Lower leg skin (tissue), 4 donors: Measurements from ENCODE around the gene XAB2. TPM values are rescaled to one million over a fixed set of nuclear protein-coding genes. Genes with fewer than 3 reads are reported as not detected.

Experiments
- DNase-seq, 2 donors: peaks; one replicate each; pipeline ENCODE4 v3.0.0-alpha.2; 2019; ENCODE audit warnings: low spot score in 2 of 2
- H3K4me3 ChIP-seq: fragments of 200-600 bp; sonication (generic); 2 replicates; pipeline ENCODE4 v1.5.1; 2017; ENCODE audit warnings: mild to moderate bottlenecking, low read depth; ENCODE audit not compliant: poor library complexity, severe bottlenecking
- POLR2A ChIP-seq, 2 donors: fragments of 450-650 bp; IDR thresholded peaks; one replicate each; pipeline ENCODE4 v1.6.1; 2016 to 2017; ENCODE audit warnings: antibody characterized with exemption in 2 of 2, mild to moderate bottlenecking in 1 of 2, moderate library complexity in 1 of 2
- WGBS, 2 donors: methylation state at CpG; one replicate each; pipeline ENCODE4 v1.1.5; 2018; 5-methylcytosine and 5-hydroxymethylcytosine counted together
- intact Hi-C: fragments of 100-400 bp; cut with DNase I; formaldehyde crosslinking; loops from one replicate; pipeline ENCODE4 v1.15.0; 2023; ENCODE audit warnings: low total_unique reads
- microRNA-seq, 2 donors: library from miRNA; unstranded; fragments of <30 nt; microRNA quantifications; one replicate each; pipeline ENCODE4, GENCODE V29; 2016; ENCODE audit warnings: borderline replicate concordance in 2 of 2, borderline number of aligned reads in 1 of 2
- total RNA-seq, 4 donors: library from RNA; depleted of rRNA; stranded (reverse); fragments of >200 nt; gene quantifications; one replicate each; pipeline ENCODE4 v1.1.0, GENCODE V29; 2016
- TF ChIP-seq, protein P1 (sequence below), 3 donors: fragments of 450-650 bp; IDR thresholded peaks; one replicate each; pipeline ENCODE4 v1.5.1; 2016; ENCODE audit warnings: antibody characterized with exemption in 3 of 3, mild to moderate bottlenecking in 3 of 3, moderate library complexity in 2 of 3

Gene XAB2
- total RNA-seq, 4 donors from 2014 or later: 55.9 to 99.1 (median 67.7) TPM

DNA sequence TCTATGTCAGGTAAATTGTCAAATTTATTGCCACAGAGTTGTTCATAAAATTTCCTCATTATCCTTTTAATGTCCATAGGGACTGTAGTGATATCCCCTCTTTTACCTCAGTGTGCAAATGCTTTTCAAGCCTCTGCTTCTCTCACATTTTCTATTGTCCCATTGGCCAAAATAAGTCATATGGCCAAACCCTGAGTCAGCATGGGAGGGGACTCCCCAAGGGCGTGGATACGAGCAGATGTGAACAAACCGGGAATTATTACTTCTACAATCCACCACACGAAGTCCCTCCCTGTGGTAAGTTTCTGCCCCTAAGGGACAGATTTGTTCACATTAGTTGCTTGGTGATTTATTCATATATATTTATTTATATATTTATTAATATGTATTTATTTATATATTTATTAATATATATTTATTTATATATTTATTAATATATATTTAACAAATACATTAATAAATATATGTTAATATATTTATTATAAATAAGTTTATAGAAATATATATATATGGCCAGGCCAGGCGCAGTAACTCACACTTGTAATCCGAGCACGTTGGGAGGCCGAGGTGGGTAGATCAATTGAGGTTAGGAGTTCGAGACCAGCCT is 53.8 kb downstream of the XAB2 start:
- H3K4me3 ChIP-seq: no peak overlapping the region
- intact Hi-C loops: no loop called here
- 54 to 58% methylated on average over 9 of the region's 9 CpGs for WGBS, 2 donors
- DNase-seq: no peak
- TF ChIP-seq, protein P1, sequence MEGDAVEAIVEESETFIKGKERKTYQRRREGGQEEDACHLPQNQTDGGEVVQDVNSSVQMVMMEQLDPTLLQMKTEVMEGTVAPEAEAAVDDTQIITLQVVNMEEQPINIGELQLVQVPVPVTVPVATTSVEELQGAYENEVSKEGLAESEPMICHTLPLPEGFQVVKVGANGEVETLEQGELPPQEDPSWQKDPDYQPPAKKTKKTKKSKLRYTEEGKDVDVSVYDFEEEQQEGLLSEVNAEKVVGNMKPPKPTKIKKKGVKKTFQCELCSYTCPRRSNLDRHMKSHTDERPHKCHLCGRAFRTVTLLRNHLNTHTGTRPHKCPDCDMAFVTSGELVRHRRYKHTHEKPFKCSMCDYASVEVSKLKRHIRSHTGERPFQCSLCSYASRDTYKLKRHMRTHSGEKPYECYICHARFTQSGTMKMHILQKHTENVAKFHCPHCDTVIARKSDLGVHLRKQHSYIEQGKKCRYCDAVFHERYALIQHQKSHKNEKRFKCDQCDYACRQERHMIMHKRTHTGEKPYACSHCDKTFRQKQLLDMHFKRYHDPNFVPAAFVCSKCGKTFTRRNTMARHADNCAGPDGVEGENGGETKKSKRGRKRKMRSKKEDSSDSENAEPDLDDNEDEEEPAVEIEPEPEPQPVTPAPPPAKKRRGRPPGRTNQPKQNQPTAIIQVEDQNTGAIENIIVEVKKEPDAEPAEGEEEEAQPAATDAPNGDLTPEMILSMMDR (IDR thresholded peaks at IDR 0.05): no peak
- TF ChIP-seq POLR2A (IDR thresholded peaks at IDR 0.05): no peak

DNA sequence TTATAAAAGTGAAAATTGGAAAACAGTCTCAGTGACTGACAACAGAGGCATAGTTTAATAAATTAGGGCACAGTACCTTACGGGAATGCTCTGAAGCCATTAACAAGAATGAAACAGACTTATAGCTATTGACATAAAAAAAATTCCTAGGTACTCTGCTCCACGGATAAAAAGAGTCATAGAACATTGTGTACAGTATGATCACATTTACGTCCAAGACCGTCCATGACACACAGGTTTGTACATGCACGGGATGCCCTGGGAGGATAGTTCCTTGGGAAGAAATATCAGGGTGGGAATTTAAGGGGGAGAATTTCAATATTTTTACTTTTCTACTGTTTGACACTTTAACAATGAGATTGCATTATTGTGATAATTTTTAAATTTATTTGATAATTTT is 58.6 kb downstream of the XAB2 start:
- TF ChIP-seq, protein P1 (IDR thresholded peaks at IDR 0.05): no peak
- TF ChIP-seq POLR2A (IDR thresholded peaks at IDR 0.05): no peak
- 44 to 67% methylated on average over 5 of the region's 5 CpGs for WGBS, 2 donors
- H3K4me3 ChIP-seq: no peak overlapping the region
- intact Hi-C loops: no loop called here
- no peak for DNase-seq

Small RNA genes lying within 50 kb of the gene (microRNA-seq; reads per million reads assigned to microRNA genes)
- 0 to 0.68 reads per million in 2 donors for gene MIR6792

Other genes starting within 250 kb of the XAB2 start
- 1 to 10 TPM; 3.2 to 8.2 (median 4.7) TPM for gene PEX11G, start 140.5 kb downstream of the XAB2 start, total RNA-seq
- 10 to 100 TPM; 30.4 to 42.8 (median 36.9) TPM for gene ZNF358, start 113.4 kb downstream of the XAB2 start, total RNA-seq
- gene MCOLN1, start 106.9 kb downstream of the XAB2 start, total RNA-seq: 10 to 100 TPM; 15.2 to 37.7 (median 28.6) TPM
- 10 to 100 TPM; 58.3 to 89.8 (median 71.0) TPM for gene PNPLA6, start 93.8 kb downstream of the XAB2 start, total RNA-seq
- 100 to 1,000 TPM in 3 of 4 donors, 10 to 100 TPM in 1; 75.3 to 174 (median 110) TPM for gene CAMSAP3, start 33.7 kb downstream of the XAB2 start, total RNA-seq
- 100 to 1,000 TPM in 1 of 4 donors, 10 to 100 TPM in 2, 1 to 10 TPM in 1; 9.0 to 267 (median 19.1) TPM for gene PET100, start 248 bp upstream of the XAB2 start, total RNA-seq
- gene PCP2, start 4.2 kb upstream of the XAB2 start, total RNA-seq: 1 to 10 TPM in 3 of 4 donors, not detected in 1; 1.1 to 6.5 (median 4.2) TPM
- 100 to 1,000 TPM in 1 of 4 donors, 10 to 100 TPM in 3; 43.8 to 109 (median 69.9) TPM for gene STXBP2, start 7.6 kb upstream of the XAB2 start, total RNA-seq
- not detected for gene RETN, start 39.5 kb upstream of the XAB2 start, total RNA-seq
- not detected for gene MCEMP1, start 47.5 kb upstream of the XAB2 start, total RNA-seq
- 100 to 1,000 TPM; 115 to 197 (median 143) TPM for gene TRAPPC5, start 51.3 kb upstream of the XAB2 start, total RNA-seq
- not detected for gene FCER2, start 72.6 kb upstream of the XAB2 start, total RNA-seq
- gene CLEC4G, start 102.6 kb upstream of the XAB2 start, total RNA-seq: 1 to 10 TPM in 1 of 4 donors, under 1 TPM in 1, not detected in 2; 0.36 to 2.3 TPM
- gene CD209, start 118.0 kb upstream of the XAB2 start, total RNA-seq: 1 to 10 TPM in 2 of 4 donors, under 1 TPM in 2; 0.55 to 2.1 (median 1.4) TPM
- gene CLEC4M, start 133.7 kb upstream of the XAB2 start, total RNA-seq: not detected
- 10 to 100 TPM; 16.2 to 23.3 (median 20.0) TPM for gene EVI5L, start 200.7 kb upstream of the XAB2 start, total RNA-seq
- under 1 TPM; 0.72 to 0.93 (median 0.83) TPM for gene PRR36, start 244.8 kb upstream of the XAB2 start, total RNA-seq